DND-41 (cell line): ENCODE measurements around the gene NXN.

Experiments
- CTCF ChIP-seq: IDR thresholded peaks from 2 replicates; pipeline ENCODE4 v1.5.1; 2012; ENCODE audit warnings: borderline replicate concordance, low read length, moderate library complexity, mild to moderate bottlenecking; ENCODE audit not compliant: poor library complexity, severe bottlenecking; ENCODE audit errors: extremely low read depth
- EZH2 ChIP-seq: IDR thresholded peaks from 3 replicates; pipeline ENCODE4 v1.6.1; 2012; ENCODE audit warnings: borderline replicate concordance, low read depth, mild to moderate bottlenecking, moderate library complexity, low read length, inconsistent platforms; ENCODE audit not compliant: severe bottlenecking

GRCh38 chr17:824378-824777 lies 155.2 kb downstream of the NXN start:
- TF ChIP-seq CTCF (no peak), EZH2 (no peak)
